ENCODE results near the gene PDHX. TPM values are rescaled to one million over a fixed set of nuclear protein-coding genes. Genes with fewer than 3 reads are reported as not detected.

PDHX gene
- total and polyA plus RNA-seq, 4 donors, result 14.9 to 35.2 (median 24.0) TPM

- Histone ChIP-seq H3K9ac (ENCODE audit: low read depth in 1 of 2, low read length in 2 of 2) (no peak overlapping the region), H3K27me3 (ENCODE audit: control insufficient read depth in 4 of 4, insufficient read depth in 4 of 4, low read length in 3 of 4) (no peaks in the 10 kb centered on the region), H3K27ac (ENCODE audit: low read depth in 1 of 2, low read length in 2 of 2) (no peak overlapping the region), H3K4me3 (ENCODE audit: low read depth in 1 of 3, low read length in 3 of 3) (no peak overlapping the region), H3K9me3 (ENCODE audit: control insufficient read depth in 4 of 4, low read length in 3 of 4) (no peaks in the 10 kb centered on the region), H3K4me1 (ENCODE audit: control insufficient read depth in 4 of 4, insufficient read depth in 4 of 4, low read length in 3 of 4) (peaks cover 5 to 11% (median 9%) of the 10 kb centered on the region in 4 donors), H3K36me3 (ENCODE audit: control insufficient read depth in 4 of 4, insufficient read depth in 3 of 4, low read depth in 1 of 4, low read length in 3 of 4) (peaks cover 0 to 2% (median under 1%) of the 10 kb centered on the region in 4 donors)
- WGBS, result 43% methylated on average over 1 of the region's 1 CpG
- TF ChIP-seq RAD21 (IDR thresholded peaks at IDR 0.05) (no peak), HNF4A (conservative IDR thresholded peaks at IDR 0.05) (no peak), EGR1 (IDR thresholded peaks at IDR 0.05; ENCODE audit: low read depth in 2 of 2) (no peak), CTCF (IDR thresholded peaks at IDR 0.05; ENCODE audit: low read depth, low read length, missing input control) (no peak), YY1 (IDR thresholded peaks at IDR 0.05) (no peak), FOXA2 (IDR thresholded peaks at IDR 0.05) (no peak), HNF4G (IDR thresholded peaks at IDR 0.05) (no peak), JUND (IDR thresholded peaks at IDR 0.05) (no peak), NR2F2 (IDR thresholded peaks at IDR 0.05) (no peak), TAF1 (conservative IDR thresholded peaks at IDR 0.05) (no peak), FOXA1 (IDR thresholded peaks at IDR 0.05) (no peak), MAX (IDR thresholded peaks at IDR 0.05) (no peak), ZBTB33 (IDR thresholded peaks at IDR 0.05) (no peak), SP1 (IDR thresholded peaks at IDR 0.05) (no peak), RXRA (IDR thresholded peaks at IDR 0.05) (no peak), ATF3 (IDR thresholded peaks at IDR 0.05) (no peak), REST (IDR thresholded peaks at IDR 0.05) (no peak), GABPA (IDR thresholded peaks at IDR 0.05 in 1 of 2, conservative IDR thresholded peaks at IDR 0.05 in 1 of 2) (no peak)
- DNase-seq (ENCODE audit: low spot score), result no peak
Observed at GRCh38 chr11:34971928-34972327, 55.5 kb downstream of the PDHX start.
